Activated T-helper 17 cell treated with anti-CD3 and anti-CD28 coated beads, Interleukin-2, amount 50 U/mL, for 72 hours (primary cell): ENCODE data around the gene ZNF546. TPM values are rescaled to one million over a fixed set of nuclear protein-coding genes. Genes with fewer than 3 reads are reported as not detected.

ENCODE experiments used
- ATAC-seq: fragments of 150-1000 bp; cut with Tn5 transposase; replicated peaks from 2 replicates; pipeline ENCODE4 v1.10.0; 2021; ENCODE audit warnings: mild to moderate bottlenecking, moderate library complexity
- H3K27ac Mint-ChIP-seq: one replicate; pipeline ENCODE4 v1.8.0; 2022; ENCODE audit warnings: mixed read lengths
- H3K27me3 Mint-ChIP-seq: one replicate; pipeline ENCODE4 v1.8.0; 2022; ENCODE audit warnings: mixed read lengths
- H3K36me3 Mint-ChIP-seq: one replicate; pipeline ENCODE4 v1.8.0; 2022; ENCODE audit warnings: low read depth, mild to moderate bottlenecking, mixed read lengths
- H3K4me1 Mint-ChIP-seq: one replicate; pipeline ENCODE4 v1.8.0; 2022; ENCODE audit warnings: mixed read lengths
- H3K4me3 Mint-ChIP-seq: one replicate; pipeline ENCODE4 v1.8.0; 2022; ENCODE audit warnings: mild to moderate bottlenecking, mixed read lengths
- H3K9me3 Mint-ChIP-seq: one replicate; pipeline ENCODE4 v1.8.0; 2022; ENCODE audit warnings: mixed read lengths
- total RNA-seq, 2 donors: library from RNA; stranded (reverse); gene quantifications; one replicate each; pipeline ENCODE4 v1.2.3, GENCODE V29; 2022

ZNF546 gene
- total RNA-seq, 2 donors from 2014 or later = 5.8 to 10.2 TPM

GRCh38 chr19:40055832-40056504 is 59.1 kb downstream of the ZNF546 start, which contains the start of gene ZNF780B:
Gene ZNF780B (minus strand): TSS chr19:40056231. CDS start chr19:40050332, 5,899 bp downstream.
- Mint-ChIP-seq H3K27ac (peak within 1 kb of the TSS; percentile 93), H3K4me1 (peaks cover 21% of the 10 kb centered on the region), H3K36me3 (no peaks in the 10 kb centered on the region), H3K9me3 (peaks cover 9% of the 10 kb centered on the region), H3K4me3 (peak within 1 kb of the TSS; percentile 97), H3K27me3 (peaks cover 6% of the 10 kb centered on the region)
- peak; percentile 90 for ATAC-seq

- Mint-ChIP-seq H3K9me3 (peaks cover 9% of the 10 kb centered on the region), H3K36me3 (no peaks in the 10 kb centered on the region), H3K27ac (peak overlapping the region; percentile 93), H3K4me3 (peak overlapping the region; percentile 97), H3K27me3 (peaks cover 6% of the 10 kb centered on the region), H3K4me1 (peaks cover 21% of the 10 kb centered on the region)
- ATAC-seq = peak; percentile 18
Observed at GRCh38 chr19:40056505-40056904, 59.6 kb downstream of the ZNF546 start.

- no peaks in the 10 kb centered on the region for H3K36me3 Mint-ChIP-seq
- ATAC-seq = no peak
- H3K4me1 Mint-ChIP-seq = peaks cover 21% of the 10 kb centered on the region
- H3K4me3 Mint-ChIP-seq = peak overlapping the region; percentile 97
- H3K27ac Mint-ChIP-seq = no peak overlapping the region
- H3K9me3 Mint-ChIP-seq = peaks cover 9% of the 10 kb centered on the region
- H3K27me3 Mint-ChIP-seq = peaks cover 6% of the 10 kb centered on the region
Observed at GRCh38 chr19:40057166-40057565, 60.3 kb downstream of the ZNF546 start.

GRCh38 chr19:40059624-40060023 is 62.8 kb downstream of the ZNF546 start:
- Mint-ChIP-seq H3K27me3 (peaks cover 6% of the 10 kb centered on the region), H3K27ac (no peak overlapping the region), H3K4me3 (no peak overlapping the region), H3K36me3 (no peaks in the 10 kb centered on the region), H3K9me3 (peaks cover 17% of the 10 kb centered on the region), H3K4me1 (peaks cover 11% of the 10 kb centered on the region)
- ATAC-seq = no peak

GRCh38 chr19:40070058-40070457 is 73.2 kb downstream of the ZNF546 start:
- Mint-ChIP-seq H3K27ac (no peak overlapping the region), H3K36me3 (peaks cover 29% of the 10 kb centered on the region), H3K4me3 (no peak overlapping the region), H3K4me1 (no peaks in the 10 kb centered on the region), H3K27me3 (no peaks in the 10 kb centered on the region), H3K9me3 (peaks cover 12% of the 10 kb centered on the region)
- ATAC-seq = no peak

Other genes with a start within 250 kb of the ZNF546 start
- not detected for gene LEUTX, start 218.2 kb upstream of the ZNF546 start, total RNA-seq
- 10 to 100 TPM in 1 of 2 donors, 1 to 10 TPM in 1; 8.8 to 17.6 TPM for gene DYRK1B, start 162.9 kb upstream of the ZNF546 start, total RNA-seq
- 100 to 1,000 TPM; 513 to 639 TPM for gene FBL, start 150.7 kb upstream of the ZNF546 start, total RNA-seq
- gene FCGBP, start 62.4 kb upstream of the ZNF546 start, total RNA-seq = 10 to 100 TPM in 1 of 2 donors, 1 to 10 TPM in 1; 2.1 to 11.3 TPM
- gene PSMC4, start 25.9 kb upstream of the ZNF546 start, total RNA-seq = 100 to 1,000 TPM in 1 of 2 donors, 10 to 100 TPM in 1; 66.4 to 121 TPM
- gene ZNF780B, start 59.2 kb downstream of the ZNF546 start, total RNA-seq = 10 to 100 TPM; 12.1 to 20.9 TPM
- 10 to 100 TPM; 12.6 to 25.3 TPM for gene ZNF780A, start 93.9 kb downstream of the ZNF546 start, total RNA-seq
- gene MAP3K10, start 194.4 kb downstream of the ZNF546 start, total RNA-seq = 10 to 100 TPM; 11.1 to 12.9 TPM
- gene TTC9B, start 221.3 kb downstream of the ZNF546 start, total RNA-seq = 1 to 10 TPM in 1 of 2 donors, not detected in 1; 1.1 TPM
- gene CCNP, start 229.6 kb downstream of the ZNF546 start, total RNA-seq = under 1 TPM; 0.28 to 0.48 TPM